T-helper 2 cell treated with Interferon-gamma antibody and Interleukin-4, amounts not matched to agents 5 μg/mL and 100 μg/mL, for 36 hours (primary cell): ENCODE data around the gene DHRS3.

ENCODE experiments used
- DNase-seq: peaks from one replicate; pipeline ENCODE4 v3.0.0; 2021; ENCODE audit warnings: low spot score
- H3K27ac Mint-ChIP-seq: one replicate; pipeline ENCODE4 v1.8.0; 2021; ENCODE audit warnings: mild to moderate bottlenecking, mixed read lengths
- H3K27me3 Mint-ChIP-seq: one replicate; pipeline ENCODE4 v1.8.0; 2021; ENCODE audit warnings: low read depth, mixed read lengths
- H3K36me3 Mint-ChIP-seq: one replicate; pipeline ENCODE4 v1.8.0; 2021; ENCODE audit warnings: low read depth, mixed read lengths
- H3K4me1 Mint-ChIP-seq: one replicate; pipeline ENCODE4 v1.8.0; 2021; ENCODE audit warnings: low read depth, mixed read lengths
- H3K4me3 Mint-ChIP-seq: one replicate; pipeline ENCODE4 v1.8.0; 2022; ENCODE audit warnings: mild to moderate bottlenecking, moderate library complexity, mixed read lengths
- H3K9me3 Mint-ChIP-seq: one replicate; pipeline ENCODE4 v1.8.0; 2021; ENCODE audit warnings: mixed read lengths

DHRS3 gene

GRCh38 chr1:12592496-12592895 is 25.5 kb downstream of the DHRS3 start:
- Mint-ChIP-seq H3K9me3 (no peaks in the 10 kb centered on the region), H3K4me1 (peaks cover 11% of the 10 kb centered on the region), H3K27ac (no peak overlapping the region), H3K4me3 (no peak overlapping the region), H3K27me3 (peaks cover 9% of the 10 kb centered on the region), H3K36me3 (peaks cover 15% of the 10 kb centered on the region)
- no peak for DNase-seq

GRCh38 chr1:12591267-12591938 is 26.6 kb downstream of the DHRS3 start:
- H3K4me3 Mint-ChIP-seq: no peak overlapping the region
- no peaks in the 10 kb centered on the region for H3K9me3 Mint-ChIP-seq
- H3K27ac Mint-ChIP-seq: no peak overlapping the region
- H3K4me1 Mint-ChIP-seq: peaks cover 8% of the 10 kb centered on the region
- H3K36me3 Mint-ChIP-seq: peaks cover 15% of the 10 kb centered on the region
- DNase-seq: no peak
- peaks cover 9% of the 10 kb centered on the region for H3K27me3 Mint-ChIP-seq

- Mint-ChIP-seq H3K4me1 (peaks cover 2% of the 10 kb centered on the region), H3K36me3 (peaks cover 9% of the 10 kb centered on the region), H3K9me3 (no peaks in the 10 kb centered on the region), H3K27me3 (no peaks in the 10 kb centered on the region), H3K27ac (no peak overlapping the region), H3K4me3 (no peak overlapping the region)
- no peak for DNase-seq
These were observed 29.3 kb downstream of the DHRS3 start for GRCh38 chr1:12588695-12589094.

- H3K27ac Mint-ChIP-seq: no peak overlapping the region
- peaks cover 2% of the 10 kb centered on the region for H3K4me1 Mint-ChIP-seq
- no peak for DNase-seq
- H3K27me3 Mint-ChIP-seq: no peaks in the 10 kb centered on the region
- peaks cover 12% of the 10 kb centered on the region for H3K36me3 Mint-ChIP-seq
- H3K4me3 Mint-ChIP-seq: no peak overlapping the region
- H3K9me3 Mint-ChIP-seq: no peaks in the 10 kb centered on the region
These were observed 29.9 kb downstream of the DHRS3 start for GRCh38 chr1:12587981-12588640.

GRCh38 chr1:12585951-12586942 is 31.8 kb downstream of the DHRS3 start:
- no peak for DNase-seq
- Mint-ChIP-seq H3K27ac (no peak overlapping the region), H3K4me3 (no peak overlapping the region), H3K9me3 (no peaks in the 10 kb centered on the region), H3K36me3 (peaks cover 15% of the 10 kb centered on the region), H3K4me1 (peaks cover 2% of the 10 kb centered on the region), H3K27me3 (no peaks in the 10 kb centered on the region)

GRCh38 chr1:12585536-12585935 is 32.5 kb downstream of the DHRS3 start:
- Mint-ChIP-seq H3K4me3 (no peak overlapping the region), H3K27ac (no peak overlapping the region), H3K4me1 (no peaks in the 10 kb centered on the region), H3K9me3 (no peaks in the 10 kb centered on the region), H3K27me3 (no peaks in the 10 kb centered on the region), H3K36me3 (peaks cover 12% of the 10 kb centered on the region)
- DNase-seq: no peak

GRCh38 chr1:12584900-12585525 is 33.0 kb downstream of the DHRS3 start:
- Mint-ChIP-seq H3K4me3 (no peak overlapping the region), H3K36me3 (peaks cover 14% of the 10 kb centered on the region), H3K27me3 (no peaks in the 10 kb centered on the region), H3K9me3 (no peaks in the 10 kb centered on the region), H3K4me1 (no peaks in the 10 kb centered on the region), H3K27ac (no peak overlapping the region)
- no peak for DNase-seq

- no peaks in the 10 kb centered on the region for H3K4me1 Mint-ChIP-seq
- H3K27ac Mint-ChIP-seq: no peak overlapping the region
- H3K4me3 Mint-ChIP-seq: no peak overlapping the region
- no peaks in the 10 kb centered on the region for H3K27me3 Mint-ChIP-seq
- no peaks in the 10 kb centered on the region for H3K9me3 Mint-ChIP-seq
- H3K36me3 Mint-ChIP-seq: peaks cover 14% of the 10 kb centered on the region
- no peak for DNase-seq
These were observed 34.5 kb downstream of the DHRS3 start for GRCh38 chr1:12583484-12583883.

- DNase-seq: no peak
- Mint-ChIP-seq H3K27ac (no peak overlapping the region), H3K27me3 (no peaks in the 10 kb centered on the region), H3K4me1 (no peaks in the 10 kb centered on the region), H3K9me3 (no peaks in the 10 kb centered on the region), H3K36me3 (peaks cover 17% of the 10 kb centered on the region), H3K4me3 (no peak overlapping the region)
These were observed 35.4 kb downstream of the DHRS3 start for GRCh38 chr1:12582649-12583048.

- Mint-ChIP-seq H3K9me3 (no peaks in the 10 kb centered on the region), H3K4me3 (no peak overlapping the region), H3K36me3 (peaks cover 21% of the 10 kb centered on the region), H3K27ac (no peak overlapping the region), H3K4me1 (no peaks in the 10 kb centered on the region), H3K27me3 (no peaks in the 10 kb centered on the region)
- no peak for DNase-seq
These were observed 36.8 kb downstream of the DHRS3 start for GRCh38 chr1:12581179-12581578.

GRCh38 chr1:12580054-12580887 is 37.7 kb downstream of the DHRS3 start:
- H3K27ac Mint-ChIP-seq: no peak overlapping the region
- no peak overlapping the region for H3K4me3 Mint-ChIP-seq
- H3K4me1 Mint-ChIP-seq: no peaks in the 10 kb centered on the region
- H3K27me3 Mint-ChIP-seq: no peaks in the 10 kb centered on the region
- peaks cover 21% of the 10 kb centered on the region for H3K36me3 Mint-ChIP-seq
- DNase-seq: no peak
- H3K9me3 Mint-ChIP-seq: no peaks in the 10 kb centered on the region

- no peak for DNase-seq
- Mint-ChIP-seq H3K4me3 (no peak overlapping the region), H3K27me3 (no peaks in the 10 kb centered on the region), H3K27ac (no peak overlapping the region), H3K36me3 (peaks cover 29% of the 10 kb centered on the region), H3K4me1 (no peaks in the 10 kb centered on the region), H3K9me3 (no peaks in the 10 kb centered on the region)
These were observed 39.1 kb downstream of the DHRS3 start for GRCh38 chr1:12578860-12579422.

GRCh38 chr1:12577020-12577419 is 41.0 kb downstream of the DHRS3 start:
- Mint-ChIP-seq H3K4me1 (no peaks in the 10 kb centered on the region), H3K4me3 (no peak overlapping the region), H3K9me3 (no peaks in the 10 kb centered on the region), H3K27me3 (no peaks in the 10 kb centered on the region), H3K36me3 (peaks cover 30% of the 10 kb centered on the region), H3K27ac (no peak overlapping the region)
- DNase-seq: no peak
